HepG2 (cell line): ENCODE data around the gene THOC1.

Experiments used
- ARID5B ChIP-seq: IDR thresholded peaks from 2 replicates; pipeline ENCODE4 v1.4.0; 2020; ENCODE audit warnings: mild to moderate bottlenecking, missing genetic modification reagents
- NCOR1 ChIP-seq: fragments of 200-600 bp; sonication (generic); IDR thresholded peaks from 2 replicates; pipeline ENCODE4 v1.7.0; 2017; ENCODE audit warnings: antibody characterized with exemption, low read length, borderline replicate concordance
- POLR2A ChIP-seq, 2 experiments: IDR thresholded peaks; 2 replicates each; pipeline ENCODE4 v1.6.1; 2011; ENCODE audit warnings: low read depth in 2 of 2, low read length in 2 of 2, mild to moderate bottlenecking in 1 of 2, moderate library complexity in 1 of 2; ENCODE audit not compliant: insufficient read depth in 1 of 2
- ZBTB10 ChIP-seq: sonication (generic); formaldehyde crosslinking; IDR thresholded peaks from 2 replicates; pipeline ENCODE4 v1.4.0; 2020; ENCODE audit warnings: missing genetic modification reagents, borderline replicate concordance
- ZC3H13 ChIP-seq: sonication (generic); formaldehyde crosslinking; IDR thresholded peaks from 2 replicates; pipeline ENCODE4 v1.8.1; 2023; ENCODE audit warnings: mild to moderate bottlenecking, missing genetic modification reagents, moderate library complexity
- ZNF292 ChIP-seq: sonication (generic); formaldehyde crosslinking; IDR thresholded peaks from 2 replicates; pipeline ENCODE4 v1.8.1; 2022; ENCODE audit warnings: mild to moderate bottlenecking, low read depth, missing genetic modification reagents, borderline replicate concordance
- ZNF501 ChIP-seq: sonication (generic); formaldehyde crosslinking; IDR thresholded peaks from 2 replicates; pipeline ENCODE4 v1.5.1; 2020; ENCODE audit warnings: mild to moderate bottlenecking, moderate library complexity, missing genetic modification reagents

GRCh38 chr18:191725-192124 lies 76.1 kb downstream of the THOC1 start:
- TF ChIP-seq POLR2A (IDR thresholded peaks at IDR 0.05; ENCODE audit: insufficient read depth in 1 of 2, low read depth in 2 of 2, low read length in 2 of 2), result no peak
- no peak for TF ChIP-seq ARID5B
- TF ChIP-seq ZBTB10 (CRISPR knock-in tag), result no peak
- TF ChIP-seq NCOR1, result no peak
- TF ChIP-seq ZNF501 (CRISPR knock-in tag), result no peak
- no peak for TF ChIP-seq ZNF292 (CRISPR knock-in tag)
- TF ChIP-seq ZC3H13, result no peak
